ENCODE data around the gene SNTB2. TPM values are rescaled to one million over a fixed set of nuclear protein-coding genes. Genes with fewer than 3 reads are reported as not detected.

SNTB2 gene
- total and polyA plus RNA-seq, 9 of the 15 experiments (the other 6 are each of a cell fraction or from before 2014, with no cell fraction given) = 1.2 to 13.7 (median 5.7) TPM

GRCh38 chr16:69273009-69273408, 86.0 kb downstream of the SNTB2 start (continued):
- TF ChIP-seq ZMIZ1 (IDR thresholded peaks at IDR 0.05; ENCODE audit: low read depth in 2 of 2, low read length in 2 of 2) = no peak

- POLR2A ChIA-PET = interaction anchor here (0.7 to 1.7 kb wide), 3 partner anchors 11 to 34 kb away, joined by 3 to 8 read pairs (median 5); no protein-coding TSS in a partner anchor
- DNase-seq (ENCODE audit: extremely low read depth in 1 of 4, low spot score in 3 of 4) = no peak
- BruUV-seq (replicated peaks) = no TSS peak
- H3K4me2 ChIP-seq (ENCODE audit: insufficient read depth, low read length) = no peak overlapping the region
- CTCF ChIA-PET (ENCODE audit: low intra/inter-chr PET ratio) = no interaction called here
- no peaks in the 10 kb centered on the region; a peak in 1 of 5 replicates for H3K4me1 ChIP-seq (replicated peaks in 1 of 2; ENCODE audit: control insufficient read depth in 2 of 2, insufficient read depth in 2 of 2, low read length in 2 of 2)
- H3K9me1 ChIP-seq (ENCODE audit: control insufficient read depth, insufficient read depth, low read length) = no peaks in the 10 kb centered on the region
- H3K79me2 ChIP-seq (ENCODE audit: control insufficient read depth, insufficient read depth, low read length) = no peaks in the 10 kb centered on the region
- H3K27me3 ChIP-seq (ENCODE audit: control insufficient read depth in 2 of 2, insufficient read depth in 2 of 2, low read length in 2 of 2) = no peaks in the 10 kb centered on the region
- no peak overlapping the region for H3K9ac ChIP-seq (ENCODE audit: insufficient read depth in 1 of 2, low read depth in 2 of 2, low read length in 2 of 2)
- WGBS (ENCODE audit: insufficient coverage, low coverage, missing lambda C conversion rate) = 54% methylated on average over 4 of the region's 4 CpGs
- H3K36me3 ChIP-seq (ENCODE audit: control insufficient read depth, insufficient read depth, low read length) = peaks cover 6% of the 10 kb centered on the region; the same call in 2 of the 3 replicates
- in situ Hi-C loops (cut with MboI) (no loop called here), intact Hi-C loops (cut with micrococcal nuclease) (no loop called here)
- ATAC-seq = no peak
- no peak overlapping the region for H3K27ac ChIP-seq (ENCODE audit: extremely low read depth, low read depth, low read length)
- FAIRE-seq = no peak
- H4K20me1 ChIP-seq (replicated peaks; ENCODE audit: control insufficient read depth, insufficient read depth, low read length) = no peaks in the 10 kb centered on the region
- H3K4me3 ChIP-seq = no peak overlapping the region
- no peaks in the 10 kb centered on the region; the same call in 1 of the 2 replicates for H3K9me3 ChIP-seq (replicated peaks; ENCODE audit: control insufficient read depth, insufficient read depth, low read depth, low read length)
- no peak overlapping the region for H2AFZ ChIP-seq (ENCODE audit: low read depth, low read length)
- TF ChIP-seq PCBP2 (IDR thresholded peaks at IDR 0.05; ENCODE audit: low read depth, low read length, poor library complexity, severe bottlenecking) = peak; percentile 61
- no peak for TF ChIP-seq ZZZ3 (IDR thresholded peaks at IDR 0.05)
- no peak for TF ChIP-seq ZNF280B (CRISPR knock-in tag; IDR thresholded peaks at IDR 0.05)
- no peak for TF ChIP-seq ATF1 (CRISPR knock-in tag; IDR thresholded peaks at IDR 0.05)
- no peak for TF ChIP-seq ATF1 (tag; IDR thresholded peaks at IDR 0.05)
- no peak for TF ChIP-seq HDAC1 (IDR thresholded peaks at IDR 0.05)
- peak; percentile 35 for TF ChIP-seq HNRNPK (IDR thresholded peaks at IDR 0.05; ENCODE audit: low read depth, low read length, poor library complexity, severe bottlenecking)
- TF ChIP-seq NR0B1 (IDR thresholded peaks at IDR 0.05; ENCODE audit: partially characterized antibody) = no peak
- no peak for TF ChIP-seq RBBP5 (IDR thresholded peaks at IDR 0.05; ENCODE audit: borderline replicate concordance, insufficient read depth, low read length, poor library complexity, severe bottlenecking)
- TF ChIP-seq ZNF584 (CRISPR knock-in tag; IDR thresholded peaks at IDR 0.05; ENCODE audit: low read depth) = no peak
- no peak for TF ChIP-seq NCOR1 (IDR thresholded peaks at IDR 0.05)
- no peak for TF ChIP-seq ZNF551 (CRISPR knock-in tag; IDR thresholded peaks at IDR 0.05)
Observed at GRCh38 chr16:69274699-69275235, 87.8 kb downstream of the SNTB2 start.

All from K562 (cell line).